ENCODE data around the gene LGALS3BP.

Gene LGALS3BP

DNA sequence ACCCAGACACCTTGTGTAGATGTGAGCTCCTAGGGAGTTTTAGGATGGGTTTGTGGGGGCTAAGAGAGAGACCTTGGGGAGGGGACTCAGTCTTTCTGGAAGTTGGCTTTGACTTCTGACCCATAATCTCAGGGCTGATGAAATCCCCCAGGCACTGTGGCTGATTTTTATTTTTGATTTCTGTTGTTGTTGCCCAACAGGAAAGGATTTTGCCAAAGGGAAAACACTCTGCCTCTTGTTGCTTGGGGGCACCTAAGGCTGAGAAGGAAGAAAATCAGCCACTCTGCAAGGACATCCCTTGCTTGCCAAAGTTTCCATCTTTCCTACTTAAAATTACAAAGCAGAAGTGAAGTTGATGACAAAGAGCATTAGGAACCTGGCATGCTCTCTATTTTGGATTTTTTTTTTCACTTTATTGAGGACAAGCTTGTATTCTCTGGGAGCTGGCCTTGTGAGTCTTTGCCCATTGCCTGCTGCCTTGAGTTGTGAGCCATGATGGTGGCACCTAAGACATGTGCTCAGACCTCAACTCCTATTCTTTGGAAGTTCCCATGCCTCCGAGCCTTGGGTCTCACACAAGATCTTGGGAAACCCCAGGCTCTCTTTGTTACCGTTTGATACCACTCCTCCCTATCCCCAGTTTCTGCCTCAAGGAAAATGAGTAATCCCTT lies 41.0 kb upstream of the LGALS3BP start:
- H3K36me3 ChIP-seq (replicated peaks) = no peaks in the 10 kb centered on the region
- no peak overlapping the region for H3K27ac ChIP-seq
- peaks cover 13% of the 10 kb centered on the region for H3K27me3 ChIP-seq (replicated peaks)
- in situ Hi-C loops (cut with HindIII; ENCODE audit: low pct_ligation_motif_present, low sequenced_read_pairs) = no loop called here
- TF ChIP-seq, protein P1, sequence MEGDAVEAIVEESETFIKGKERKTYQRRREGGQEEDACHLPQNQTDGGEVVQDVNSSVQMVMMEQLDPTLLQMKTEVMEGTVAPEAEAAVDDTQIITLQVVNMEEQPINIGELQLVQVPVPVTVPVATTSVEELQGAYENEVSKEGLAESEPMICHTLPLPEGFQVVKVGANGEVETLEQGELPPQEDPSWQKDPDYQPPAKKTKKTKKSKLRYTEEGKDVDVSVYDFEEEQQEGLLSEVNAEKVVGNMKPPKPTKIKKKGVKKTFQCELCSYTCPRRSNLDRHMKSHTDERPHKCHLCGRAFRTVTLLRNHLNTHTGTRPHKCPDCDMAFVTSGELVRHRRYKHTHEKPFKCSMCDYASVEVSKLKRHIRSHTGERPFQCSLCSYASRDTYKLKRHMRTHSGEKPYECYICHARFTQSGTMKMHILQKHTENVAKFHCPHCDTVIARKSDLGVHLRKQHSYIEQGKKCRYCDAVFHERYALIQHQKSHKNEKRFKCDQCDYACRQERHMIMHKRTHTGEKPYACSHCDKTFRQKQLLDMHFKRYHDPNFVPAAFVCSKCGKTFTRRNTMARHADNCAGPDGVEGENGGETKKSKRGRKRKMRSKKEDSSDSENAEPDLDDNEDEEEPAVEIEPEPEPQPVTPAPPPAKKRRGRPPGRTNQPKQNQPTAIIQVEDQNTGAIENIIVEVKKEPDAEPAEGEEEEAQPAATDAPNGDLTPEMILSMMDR (IDR thresholded peaks at IDR 0.05; ENCODE audit: low read depth, low read length, missing control alignments) = no peak
- DNase-seq = no peak
- H3K4me3 ChIP-seq (ENCODE audit: low read depth, low read length) = no peak overlapping the region

DNA sequence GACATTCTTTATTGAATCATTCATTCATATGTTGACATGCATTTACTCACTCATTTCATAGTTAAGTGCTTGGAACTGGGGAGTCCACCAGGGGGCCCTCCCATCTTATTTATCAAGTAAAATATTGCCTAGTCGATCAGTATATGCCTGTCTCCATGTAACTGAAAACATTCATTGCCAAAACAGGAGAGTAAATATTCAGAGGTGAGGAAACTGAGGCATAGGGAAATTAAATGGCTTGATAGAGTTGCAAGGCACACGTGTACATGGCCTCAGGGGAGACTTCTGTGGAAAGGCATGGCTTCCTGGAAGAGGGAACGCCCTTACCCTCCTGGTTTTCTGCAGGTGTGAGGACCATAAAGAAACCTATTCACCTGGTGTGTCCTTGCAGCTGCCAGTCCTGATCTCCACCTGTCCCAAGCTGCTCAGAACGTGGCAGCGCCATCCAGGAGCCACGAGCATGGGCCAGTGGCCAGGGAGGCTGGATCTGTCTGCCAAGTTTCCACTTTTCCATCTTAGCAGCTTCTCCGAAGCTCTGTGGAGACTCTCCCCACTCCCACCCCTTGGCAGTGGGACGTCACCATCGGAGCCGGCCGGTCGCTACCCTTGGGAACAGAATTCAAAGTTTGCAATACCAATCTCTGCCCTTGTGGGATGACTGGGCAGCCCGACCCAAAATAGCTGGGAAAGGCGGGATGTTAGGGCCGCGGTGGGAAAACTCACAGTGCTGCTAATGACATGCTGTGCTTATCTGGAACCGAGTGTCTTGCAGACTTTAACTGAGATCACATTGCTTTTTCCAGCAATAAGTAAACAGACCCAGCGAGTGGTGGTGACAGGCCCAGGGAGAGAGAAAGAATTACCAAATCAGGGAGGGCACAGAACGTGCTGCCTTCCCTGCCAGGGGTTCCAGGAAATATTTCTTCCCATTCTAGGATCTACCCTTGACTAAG lies 40.2 kb upstream of the LGALS3BP start:
- H3K36me3 ChIP-seq (replicated peaks) = no peaks in the 10 kb centered on the region
- TF ChIP-seq, protein P1 (IDR thresholded peaks at IDR 0.05; ENCODE audit: low read depth, low read length, missing control alignments) = peak; percentile 80
- DNase-seq = peak; percentile 83
- peaks cover 11% of the 10 kb centered on the region for H3K27me3 ChIP-seq (replicated peaks)
- in situ Hi-C loops (cut with HindIII; ENCODE audit: low pct_ligation_motif_present, low sequenced_read_pairs) = no loop called here
- no peak overlapping the region for H3K4me3 ChIP-seq (ENCODE audit: low read depth, low read length)
- no peak overlapping the region for H3K27ac ChIP-seq

DNA sequence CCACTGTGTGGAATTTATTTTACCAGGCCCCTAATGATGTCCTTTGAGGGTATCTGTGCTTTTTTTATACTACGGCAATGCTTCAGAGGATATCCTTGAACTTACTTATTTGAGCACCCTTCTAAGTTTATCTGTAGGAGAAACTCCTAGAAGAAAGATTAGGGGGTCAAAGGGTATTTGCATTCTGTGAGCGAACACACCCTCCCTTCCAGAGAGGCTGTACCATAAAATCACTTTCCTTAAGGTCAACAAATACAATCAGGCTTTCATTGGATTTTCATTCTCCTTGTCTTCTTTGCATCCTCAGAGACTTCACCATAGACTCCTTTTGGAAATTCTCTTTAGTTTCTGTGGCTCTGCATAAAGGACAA lies 39.5 kb upstream of the LGALS3BP start:
- TF ChIP-seq, protein P1 (IDR thresholded peaks at IDR 0.05; ENCODE audit: low read depth, low read length, missing control alignments) = no peak
- no peak for DNase-seq
- Histone ChIP-seq H3K36me3 (replicated peaks) (no peaks in the 10 kb centered on the region), H3K4me3 (ENCODE audit: low read depth, low read length) (no peak overlapping the region), H3K27ac (no peak overlapping the region), H3K27me3 (replicated peaks) (peaks cover 9% of the 10 kb centered on the region)
- in situ Hi-C loops (cut with HindIII; ENCODE audit: low pct_ligation_motif_present, low sequenced_read_pairs) = no loop called here

DNA sequence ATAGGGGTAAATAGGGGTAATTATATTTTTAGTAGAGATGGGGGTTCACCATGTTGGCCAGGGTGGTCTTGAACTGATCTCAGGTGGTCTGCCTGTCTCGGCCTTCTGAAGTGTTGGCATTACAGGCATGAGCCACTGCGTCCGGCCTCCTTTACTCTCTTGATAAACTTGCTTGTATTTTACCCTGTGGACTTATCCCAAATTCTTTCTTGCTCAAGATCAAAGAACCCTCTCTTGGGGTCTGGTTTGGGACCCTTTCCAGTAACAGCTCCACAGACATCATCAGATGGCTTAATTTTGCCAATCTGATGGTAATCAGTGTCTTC lies 38.6 kb upstream of the LGALS3BP start:
- TF ChIP-seq, protein P1 (IDR thresholded peaks at IDR 0.05; ENCODE audit: low read depth, low read length, missing control alignments) = no peak
- no peak for DNase-seq
- Histone ChIP-seq H3K27ac (no peak overlapping the region), H3K4me3 (ENCODE audit: low read depth, low read length) (no peak overlapping the region), H3K36me3 (replicated peaks) (no peaks in the 10 kb centered on the region), H3K27me3 (replicated peaks) (peaks cover 3% of the 10 kb centered on the region)
- in situ Hi-C loops (cut with HindIII; ENCODE audit: low pct_ligation_motif_present, low sequenced_read_pairs) = no loop called here

DNA sequence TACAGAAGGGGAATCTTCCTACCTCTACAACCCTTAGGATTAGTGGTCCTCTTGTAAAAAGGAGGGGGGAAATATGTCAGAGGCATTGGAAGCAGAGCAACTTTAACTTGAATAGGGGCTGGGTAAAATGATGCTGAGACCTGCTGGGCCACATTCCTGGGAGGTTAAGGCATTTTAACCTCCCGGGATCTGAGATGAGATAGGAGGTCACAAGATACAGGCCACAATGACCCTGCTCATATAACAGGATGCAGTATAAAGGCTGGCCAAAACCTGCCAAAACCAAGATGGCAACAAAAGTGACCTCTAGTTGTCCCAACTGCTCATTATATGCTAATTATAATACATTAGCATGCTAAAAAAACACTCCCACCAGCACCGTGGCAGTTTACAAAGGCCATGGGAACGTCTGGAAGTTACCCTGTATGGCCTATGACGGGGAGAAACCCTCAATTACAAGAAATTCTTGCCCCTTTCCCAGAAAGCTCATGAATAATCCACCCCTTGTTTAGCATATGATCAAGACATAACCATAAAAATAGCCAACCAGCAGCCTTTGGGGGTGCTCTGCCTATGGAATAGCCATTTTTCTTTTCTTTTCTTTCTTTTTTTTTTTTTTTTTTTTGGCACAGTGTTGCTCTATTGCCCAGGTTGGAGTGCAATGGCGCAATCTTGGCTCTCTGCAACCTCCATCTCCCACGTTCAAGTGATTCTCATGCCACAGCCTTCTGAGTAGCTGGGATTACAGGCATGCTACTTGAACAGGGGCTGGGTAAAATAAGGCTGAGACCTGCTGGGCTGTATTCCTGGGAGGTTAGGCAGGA lies 38.0 kb upstream of the LGALS3BP start:
- no peaks in the 10 kb centered on the region for H3K36me3 ChIP-seq (replicated peaks)
- TF ChIP-seq, protein P1 (IDR thresholded peaks at IDR 0.05; ENCODE audit: low read depth, low read length, missing control alignments) = no peak
- no peak overlapping the region for H3K4me3 ChIP-seq (ENCODE audit: low read depth, low read length)
- H3K27me3 ChIP-seq (replicated peaks) = peaks cover 3% of the 10 kb centered on the region
- in situ Hi-C loops (cut with HindIII; ENCODE audit: low pct_ligation_motif_present, low sequenced_read_pairs) = no loop called here
- DNase-seq = no peak
- H3K27ac ChIP-seq = no peak overlapping the region
